ENCODE data around the gene SERTAD2.

DNA sequence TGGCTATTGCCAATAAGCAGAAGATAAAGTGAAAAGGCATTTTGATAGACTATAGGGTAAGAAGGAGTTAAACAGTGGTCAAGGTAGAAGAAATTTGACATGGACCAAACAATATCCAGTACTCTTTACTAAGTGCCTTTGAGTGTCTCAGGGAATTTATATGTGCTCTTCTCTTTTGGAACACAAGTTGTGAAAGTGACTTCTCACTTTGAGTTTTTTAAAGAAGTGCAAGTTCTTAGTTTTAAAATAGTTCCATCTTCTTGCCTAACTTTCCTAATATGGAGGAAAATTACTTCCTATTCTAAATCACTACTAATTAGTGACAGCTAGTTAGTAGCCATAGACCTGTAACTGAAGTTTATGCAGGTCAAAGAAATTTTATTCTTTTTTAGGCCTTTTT, 66.2 kb downstream of the SERTAD2 start:
- TF ChIP-seq, protein P1, sequence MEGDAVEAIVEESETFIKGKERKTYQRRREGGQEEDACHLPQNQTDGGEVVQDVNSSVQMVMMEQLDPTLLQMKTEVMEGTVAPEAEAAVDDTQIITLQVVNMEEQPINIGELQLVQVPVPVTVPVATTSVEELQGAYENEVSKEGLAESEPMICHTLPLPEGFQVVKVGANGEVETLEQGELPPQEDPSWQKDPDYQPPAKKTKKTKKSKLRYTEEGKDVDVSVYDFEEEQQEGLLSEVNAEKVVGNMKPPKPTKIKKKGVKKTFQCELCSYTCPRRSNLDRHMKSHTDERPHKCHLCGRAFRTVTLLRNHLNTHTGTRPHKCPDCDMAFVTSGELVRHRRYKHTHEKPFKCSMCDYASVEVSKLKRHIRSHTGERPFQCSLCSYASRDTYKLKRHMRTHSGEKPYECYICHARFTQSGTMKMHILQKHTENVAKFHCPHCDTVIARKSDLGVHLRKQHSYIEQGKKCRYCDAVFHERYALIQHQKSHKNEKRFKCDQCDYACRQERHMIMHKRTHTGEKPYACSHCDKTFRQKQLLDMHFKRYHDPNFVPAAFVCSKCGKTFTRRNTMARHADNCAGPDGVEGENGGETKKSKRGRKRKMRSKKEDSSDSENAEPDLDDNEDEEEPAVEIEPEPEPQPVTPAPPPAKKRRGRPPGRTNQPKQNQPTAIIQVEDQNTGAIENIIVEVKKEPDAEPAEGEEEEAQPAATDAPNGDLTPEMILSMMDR (IDR thresholded peaks at IDR 0.05): no peak
- TF ChIP-seq POLR2A (IDR thresholded peaks at IDR 0.05): no peak
